Subcutaneous abdominal adipose tissue (tissue), 5 donors: Measurements from ENCODE around the gene EDNRA.
A peak's percentile ranks its signal among the peaks of the same experiment; 100 is the strongest.

Experiments used
- H3K27ac ChIP-seq: one replicate; pipeline ENCODE4 v1.7.0; 2013; ENCODE audit warnings: low read depth, mild to moderate bottlenecking, inconsistent platforms, low read length, moderate library complexity
- H3K27me3 ChIP-seq, 5 donors: one replicate each; pipeline ENCODE4 v1.7.0; 2013; ENCODE audit warnings: low read length in 5 of 5, inconsistent platforms in 1 of 5; ENCODE audit not compliant: control insufficient read depth in 5 of 5, insufficient read depth in 4 of 5
- H3K36me3 ChIP-seq, 5 donors: one replicate each; pipeline ENCODE4 v1.7.0; 2013; ENCODE audit warnings: low read length in 5 of 5; ENCODE audit not compliant: control insufficient read depth in 5 of 5, insufficient read depth in 5 of 5
- H3K4me1 ChIP-seq, 5 donors: one replicate each; pipeline ENCODE4 v1.7.0; 2013; ENCODE audit warnings: low read length in 5 of 5, mild to moderate bottlenecking in 3 of 5, moderate library complexity in 1 of 5; ENCODE audit not compliant: control insufficient read depth in 5 of 5, insufficient read depth in 5 of 5
- H3K4me3 ChIP-seq, 5 donors: one replicate each; pipeline ENCODE4 v1.7.0; 2013; ENCODE audit warnings: low read length in 5 of 5, low read depth in 1 of 5
- H3K9ac ChIP-seq, 5 donors: one replicate each; pipeline ENCODE4 v1.7.0; 2013; ENCODE audit warnings: low read length in 5 of 5, mild to moderate bottlenecking in 4 of 5, moderate library complexity in 3 of 5
- H3K9me3 ChIP-seq, 5 donors: one replicate each; pipeline ENCODE4 v1.7.0; 2013; ENCODE audit warnings: low read length in 5 of 5; ENCODE audit not compliant: control insufficient read depth in 5 of 5
- donor health status: healthy.
- donor health status: healthy.
- donor health status: healthy.
- donor health status: healthy.
- donor health status: healthy.

The EDNRA gene

GRCh38 chr4:147479376-147479775 is 1.5 kb upstream of the EDNRA start:
- H3K27me3 ChIP-seq, result peaks cover 0 to 4% (median 0%) of the 10 kb centered on the region in 5 donors
- H3K9me3 ChIP-seq, result no peaks in the 10 kb centered on the region
- H3K4me1 ChIP-seq, result peaks cover 0 to 37% (median 31%) of the 10 kb centered on the region in 5 donors
- no peak overlapping the region for H3K27ac ChIP-seq
- no peaks in the 10 kb centered on the region for H3K36me3 ChIP-seq
- no peak overlapping the region for H3K9ac ChIP-seq
- H3K4me3 ChIP-seq, result no peak overlapping the region

- Histone ChIP-seq H3K27me3 (peaks cover 0 to 4% (median 0%) of the 10 kb centered on the region in 5 donors), H3K4me1 (peaks cover 0 to 37% (median 31%) of the 10 kb centered on the region in 5 donors), H3K4me3 (peak overlapping the region in 3 of 5 donors; percentile 8 to 77 (median 59)), H3K36me3 (no peaks in the 10 kb centered on the region), H3K9ac (no peak overlapping the region), H3K27ac (no peak overlapping the region), H3K9me3 (no peaks in the 10 kb centered on the region)
These were observed 1.1 kb upstream of the EDNRA start for GRCh38 chr4:147479786-147480185.

- peaks cover 0 to 4% (median 0%) of the 10 kb centered on the region in 5 donors for H3K27me3 ChIP-seq
- H3K4me3 ChIP-seq, result peak overlapping the region; percentile 59 to 77 (median 70)
- peaks cover 0 to 37% (median 31%) of the 10 kb centered on the region in 5 donors for H3K4me1 ChIP-seq
- no peaks in the 10 kb centered on the region for H3K36me3 ChIP-seq
- peak overlapping the region in 1 of 5 donors; percentile 42 for H3K9ac ChIP-seq
- peak overlapping the region; percentile 18 for H3K27ac ChIP-seq
- no peaks in the 10 kb centered on the region for H3K9me3 ChIP-seq
These were observed 401 bp upstream of the EDNRA start for GRCh38 chr4:147480502-147480890.

GRCh38 chr4:147481577-147482109 is 746 bp downstream of the EDNRA start:
- Histone ChIP-seq H3K4me1 (peaks cover 0 to 37% (median 31%) of the 10 kb centered on the region in 5 donors), H3K27ac (peak overlapping the region; percentile 18), H3K36me3 (no peaks in the 10 kb centered on the region), H3K9ac (peak overlapping the region in 2 of 5 donors; percentile 6 to 37), H3K27me3 (peaks cover 0 to 4% (median 0%) of the 10 kb centered on the region in 5 donors), H3K4me3 (peak overlapping the region; percentile 59 to 85 (median 70)), H3K9me3 (no peaks in the 10 kb centered on the region)

GRCh38 chr4:147482281-147482680 is 1.4 kb downstream of the EDNRA start:
- Histone ChIP-seq H3K4me3 (peak overlapping the region in 3 of 5 donors; percentile 59 to 74 (median 70)), H3K27me3 (peaks cover 0 to 4% (median 0%) of the 10 kb centered on the region in 5 donors), H3K4me1 (peaks cover 0 to 37% (median 31%) of the 10 kb centered on the region in 5 donors), H3K27ac (no peak overlapping the region), H3K9ac (no peak overlapping the region), H3K9me3 (no peaks in the 10 kb centered on the region), H3K36me3 (no peaks in the 10 kb centered on the region)

GRCh38 chr4:147485167-147485566 is 4.3 kb downstream of the EDNRA start:
- no peak overlapping the region for H3K9ac ChIP-seq
- H3K36me3 ChIP-seq, result no peaks in the 10 kb centered on the region
- no peak overlapping the region for H3K27ac ChIP-seq
- no peak overlapping the region for H3K4me3 ChIP-seq
- H3K27me3 ChIP-seq, result peaks cover 0 to 4% (median 0%) of the 10 kb centered on the region in 5 donors
- peaks cover 0 to 29% (median 20%) of the 10 kb centered on the region in 5 donors for H3K4me1 ChIP-seq
- no peaks in the 10 kb centered on the region for H3K9me3 ChIP-seq

- H3K36me3 ChIP-seq, result no peaks in the 10 kb centered on the region
- no peak overlapping the region for H3K9ac ChIP-seq
- H3K9me3 ChIP-seq, result no peaks in the 10 kb centered on the region
- H3K4me3 ChIP-seq, result no peak overlapping the region
- H3K27me3 ChIP-seq, result no peaks in the 10 kb centered on the region
- peaks cover 0 to 8% (median under 1%) of the 10 kb centered on the region in 5 donors for H3K4me1 ChIP-seq
- no peak overlapping the region for H3K27ac ChIP-seq
These were observed 6.7 kb downstream of the EDNRA start for GRCh38 chr4:147487616-147488015.

GRCh38 chr4:147488556-147488955 is 7.7 kb downstream of the EDNRA start:
- Histone ChIP-seq H3K27ac (no peak overlapping the region), H3K9ac (no peak overlapping the region), H3K36me3 (no peaks in the 10 kb centered on the region), H3K27me3 (no peaks in the 10 kb centered on the region), H3K4me3 (no peak overlapping the region), H3K9me3 (no peaks in the 10 kb centered on the region), H3K4me1 (peaks cover 0 to 7% (median 4%) of the 10 kb centered on the region in 5 donors)

GRCh38 chr4:147491086-147491485 is 10.2 kb downstream of the EDNRA start:
- H3K9me3 ChIP-seq, result no peaks in the 10 kb centered on the region
- H3K4me3 ChIP-seq, result no peak overlapping the region
- H3K36me3 ChIP-seq, result no peaks in the 10 kb centered on the region
- peaks cover 0 to 7% (median 4%) of the 10 kb centered on the region in 5 donors for H3K4me1 ChIP-seq
- H3K27me3 ChIP-seq, result no peaks in the 10 kb centered on the region
- H3K27ac ChIP-seq, result no peak overlapping the region
- H3K9ac ChIP-seq, result no peak overlapping the region

GRCh38 chr4:147492306-147492705 is 11.4 kb downstream of the EDNRA start:
- no peaks in the 10 kb centered on the region for H3K9me3 ChIP-seq
- no peak overlapping the region for H3K4me3 ChIP-seq
- H3K9ac ChIP-seq, result peak overlapping the region in 1 of 5 donors; percentile 49
- H3K27me3 ChIP-seq, result no peaks in the 10 kb centered on the region
- H3K27ac ChIP-seq, result peak overlapping the region; percentile 2
- H3K4me1 ChIP-seq, result peaks cover 0 to 7% (median 4%) of the 10 kb centered on the region in 5 donors
- no peaks in the 10 kb centered on the region for H3K36me3 ChIP-seq
